ENCODE measurements around the gene MICB. TPM values are rescaled to one million over a fixed set of nuclear protein-coding genes. Genes with fewer than 3 reads are reported as not detected.
"Not testable (repeated sequence)": the region's sequence is repeated elsewhere in the genome, so short reads cannot be mapped to it uniquely, and the experiment has no call there.

The MICB gene
- total and polyA plus RNA-seq, 9 donors, result 0.39 to 1.4 (median 0.97) TPM

DNA sequence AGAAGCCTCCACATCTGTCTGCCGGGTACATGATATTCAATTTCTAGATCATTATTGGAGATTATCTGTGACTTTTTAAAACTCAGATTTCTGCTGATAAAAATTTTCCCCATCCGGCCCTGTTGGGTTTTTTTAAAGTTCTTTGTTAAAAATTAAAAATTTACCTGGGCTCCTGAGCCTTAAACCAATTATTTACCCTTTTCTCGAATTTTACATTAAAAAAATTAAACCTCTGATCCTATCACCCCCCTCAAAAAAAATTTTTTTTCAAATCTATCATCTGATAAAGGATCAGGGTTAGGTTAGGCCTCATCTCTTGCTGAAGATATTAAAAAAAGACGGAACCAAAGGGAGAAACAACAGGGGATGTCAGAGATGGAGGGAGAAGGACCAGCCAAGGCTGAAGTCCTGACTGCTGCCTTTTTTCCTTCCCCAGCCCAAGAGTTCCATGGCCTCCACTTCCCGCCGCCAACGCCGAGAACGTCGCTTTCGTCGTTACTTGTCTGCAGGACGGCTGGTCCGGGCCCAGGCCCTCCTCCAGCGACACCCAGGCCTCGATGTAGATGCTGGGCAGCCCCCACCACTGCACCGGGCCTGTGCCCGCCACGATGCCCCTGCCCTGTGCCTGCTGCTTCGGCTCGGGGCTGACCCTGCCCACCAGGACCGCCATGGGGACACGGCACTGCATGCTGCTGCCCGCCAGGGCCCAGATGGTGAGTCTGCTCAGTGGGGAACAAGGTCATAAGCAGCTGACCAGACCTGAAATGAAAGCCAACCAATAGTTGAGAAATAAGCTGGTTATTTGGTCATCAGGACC is 50.0 kb downstream of the MICB start:
- no peak for DNase-seq
- no peaks in the 10 kb centered on the region for H3K9me3 ChIP-seq (replicated peaks; ENCODE audit: control insufficient read depth, low read depth, low read length)
- H3K4me1 ChIP-seq (ENCODE audit: control insufficient read depth, insufficient read depth, low read length), result peaks cover 14% of the 10 kb centered on the region
- peak overlapping the region; percentile 66 for H3K27ac ChIP-seq (ENCODE audit: low read length)
- H3K36me3 ChIP-seq (ENCODE audit: control insufficient read depth, insufficient read depth, low read length), result peaks cover 25% of the 10 kb centered on the region
- WGBS (ENCODE audit: insufficient coverage), result 87% methylated on average over 21 of the region's 24 CpGs
- H3K4me3 ChIP-seq (ENCODE audit: low read length), result peak overlapping the region; percentile 33
- H3K27me3 ChIP-seq (ENCODE audit: control insufficient read depth, insufficient read depth, low read length), result no peaks in the 10 kb centered on the region

DNA sequence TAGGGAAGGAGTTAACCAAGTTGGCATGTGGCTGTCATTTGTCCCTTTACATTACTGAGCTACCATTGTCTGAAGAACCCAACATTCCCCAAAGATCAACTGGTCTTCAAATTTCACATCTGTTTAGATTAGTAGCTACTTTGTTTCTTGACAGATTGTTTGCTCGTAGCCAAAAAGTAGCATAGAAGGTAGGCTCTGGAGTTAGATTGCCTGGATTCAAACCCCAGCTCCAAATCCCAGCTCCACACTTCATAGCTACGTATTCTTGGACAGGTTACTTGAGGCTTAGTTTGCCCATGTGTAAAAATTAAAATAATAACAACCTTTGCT is 50.6 kb downstream of the MICB start:
- Histone ChIP-seq H3K36me3 (ENCODE audit: control insufficient read depth, insufficient read depth, low read length) (peaks cover 27% of the 10 kb centered on the region), H3K27ac (ENCODE audit: low read length) (no peak overlapping the region)

DNA sequence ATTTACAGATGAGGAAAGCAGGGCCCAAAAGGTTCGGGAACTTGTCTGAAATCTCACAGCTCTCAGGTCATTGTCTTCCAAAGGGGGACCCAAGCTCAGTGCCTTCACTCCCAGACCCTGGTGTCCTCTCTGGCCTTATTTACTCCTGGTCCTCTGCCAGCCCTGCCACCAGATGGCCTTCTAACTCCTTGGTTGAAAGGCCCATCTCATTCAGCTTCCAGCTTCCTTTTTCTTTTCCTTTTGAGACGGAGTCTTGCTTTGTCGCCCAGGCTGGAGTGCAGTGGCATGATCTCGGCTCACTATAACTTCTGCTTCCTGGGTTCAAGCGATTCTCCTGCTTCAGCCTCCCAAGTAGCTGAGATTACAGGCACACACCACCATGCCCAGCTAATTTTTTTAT is 53.4 kb downstream of the MICB start:
- not testable (repeated sequence) for H3K9me3 ChIP-seq (replicated peaks; ENCODE audit: control insufficient read depth, low read depth, low read length); H3K27ac ChIP-seq (ENCODE audit: low read length); H3K4me3 ChIP-seq (ENCODE audit: low read length); H3K4me1 ChIP-seq (ENCODE audit: control insufficient read depth, insufficient read depth, low read length); H3K27me3 ChIP-seq (ENCODE audit: control insufficient read depth, insufficient read depth, low read length)
- WGBS (ENCODE audit: insufficient coverage), result 58% methylated on average over 4 of the region's 5 CpGs
- DNase-seq, result peak; percentile 73
- H3K36me3 ChIP-seq (ENCODE audit: control insufficient read depth, insufficient read depth, low read length), result peaks cover 34% of the 10 kb centered on the region

More for the DNA sequence above, 50.6 kb downstream of the MICB start:
- peaks cover 12% of the 10 kb centered on the region for H3K4me1 ChIP-seq (ENCODE audit: control insufficient read depth, insufficient read depth, low read length)
- no peak for DNase-seq
- H3K27me3 ChIP-seq (ENCODE audit: control insufficient read depth, insufficient read depth, low read length), result no peaks in the 10 kb centered on the region
- H3K9me3 ChIP-seq (replicated peaks; ENCODE audit: control insufficient read depth, low read depth, low read length), result no peaks in the 10 kb centered on the region
- no CpG with 5 or more reads among the region's 2 CpGs for WGBS (ENCODE audit: insufficient coverage)
- H3K4me3 ChIP-seq (ENCODE audit: low read length), result no peak overlapping the region

DNA sequence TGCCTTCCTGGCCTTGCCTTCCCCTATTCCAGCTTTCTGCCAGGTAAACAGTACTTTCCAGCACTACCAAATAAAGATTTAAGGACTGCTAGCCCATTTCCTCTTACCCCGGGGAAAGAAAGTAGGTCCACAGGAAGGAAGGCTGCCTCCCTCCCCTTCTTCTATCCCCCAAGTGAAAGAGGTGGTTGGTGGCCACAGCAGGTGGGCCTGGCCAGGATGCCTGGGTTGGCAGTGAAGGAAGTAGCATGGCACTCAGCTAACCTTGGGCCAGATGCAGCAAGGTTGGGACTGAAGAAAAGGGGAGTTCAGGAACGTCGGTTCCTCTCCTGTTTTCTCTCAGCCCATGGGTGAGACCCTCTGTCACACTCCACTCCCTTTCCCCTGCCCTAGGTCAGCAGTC is 58.4 kb downstream of the MICB start:
- 70% methylated on average over 2 of the region's 3 CpGs for WGBS (ENCODE audit: insufficient coverage)
- Histone ChIP-seq H3K36me3 (ENCODE audit: control insufficient read depth, insufficient read depth, low read length) (peaks cover 49% of the 10 kb centered on the region), H3K27ac (ENCODE audit: low read length) (no peak overlapping the region), H3K4me1 (ENCODE audit: control insufficient read depth, insufficient read depth, low read length) (peaks cover 26% of the 10 kb centered on the region), H3K9me3 (replicated peaks; ENCODE audit: control insufficient read depth, low read depth, low read length) (no peaks in the 10 kb centered on the region), H3K27me3 (ENCODE audit: control insufficient read depth, insufficient read depth, low read length) (no peaks in the 10 kb centered on the region), H3K4me3 (ENCODE audit: low read length) (no peak overlapping the region)
- DNase-seq, result no peak

DNA sequence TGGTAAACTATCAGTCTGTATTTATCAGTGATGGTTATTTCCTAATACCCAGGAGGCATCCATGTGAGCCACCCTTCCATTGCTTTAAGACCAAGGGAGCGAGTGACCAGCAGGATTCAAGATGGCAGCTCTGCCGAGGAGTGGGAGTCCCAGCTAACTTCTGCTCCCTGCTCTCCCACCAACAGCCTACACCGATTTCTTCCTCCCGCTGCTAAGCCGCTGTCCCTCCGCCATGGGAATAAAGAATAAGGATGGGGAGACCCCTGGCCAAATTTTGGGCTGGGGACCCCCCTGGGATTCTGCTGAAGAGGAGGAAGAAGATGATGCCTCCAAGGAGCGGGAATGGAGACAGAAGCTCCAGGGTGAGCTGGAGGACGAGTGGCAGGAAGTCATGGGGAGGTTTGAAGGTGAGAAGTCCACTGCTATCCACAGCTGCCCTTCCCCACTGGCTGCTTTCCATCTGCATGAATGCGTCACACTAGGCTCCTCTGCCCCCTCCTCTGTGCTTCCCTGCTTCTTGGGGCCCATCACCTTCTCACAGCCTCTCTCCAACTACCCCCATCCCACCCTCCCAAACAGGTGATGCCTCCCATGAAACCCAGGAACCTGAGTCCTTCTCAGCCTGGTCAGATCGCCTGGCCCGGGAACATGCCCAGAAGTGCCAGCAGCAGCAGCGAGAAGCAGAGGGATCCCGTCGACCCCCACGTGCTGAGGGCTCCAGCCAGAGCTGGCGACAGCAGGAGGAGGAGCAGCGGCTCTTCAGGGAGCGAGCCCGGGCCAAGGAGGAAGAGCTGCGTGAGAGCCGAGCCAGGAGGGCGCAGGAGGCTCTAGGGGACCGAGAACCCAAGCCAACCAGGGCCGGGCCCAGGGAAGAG is 59.7 kb downstream of the MICB start:
- H3K4me3 ChIP-seq (ENCODE audit: low read length), result no peak overlapping the region
- H3K4me1 ChIP-seq (ENCODE audit: control insufficient read depth, insufficient read depth, low read length), result peaks cover 28% of the 10 kb centered on the region
- no peaks in the 10 kb centered on the region for H3K27me3 ChIP-seq (ENCODE audit: control insufficient read depth, insufficient read depth, low read length)
- DNase-seq, result no peak
- peak overlapping the region; percentile 35 for H3K27ac ChIP-seq (ENCODE audit: low read length)
- no peaks in the 10 kb centered on the region for H3K9me3 ChIP-seq (replicated peaks; ENCODE audit: control insufficient read depth, low read depth, low read length)
- WGBS (ENCODE audit: insufficient coverage), result 69% methylated on average over 17 of the region's 24 CpGs
- peaks cover 47% of the 10 kb centered on the region for H3K36me3 ChIP-seq (ENCODE audit: control insufficient read depth, insufficient read depth, low read length)

DNA sequence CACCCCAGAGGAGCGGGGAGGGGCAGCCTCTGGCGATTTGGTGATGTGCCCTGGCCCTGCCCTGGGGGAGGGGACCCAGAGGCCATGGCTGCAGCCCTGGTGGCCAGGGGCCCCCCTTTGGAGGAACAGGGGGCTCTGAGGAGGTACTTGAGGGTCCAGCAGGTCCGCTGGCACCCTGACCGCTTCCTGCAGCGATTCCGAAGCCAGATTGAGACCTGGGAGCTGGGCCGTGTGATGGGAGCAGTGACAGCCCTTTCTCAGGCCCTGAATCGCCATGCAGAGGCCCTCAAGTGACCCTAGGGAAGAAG is 60.3 kb downstream of the MICB start:
- Histone ChIP-seq H3K9me3 (replicated peaks; ENCODE audit: control insufficient read depth, low read depth, low read length) (no peaks in the 10 kb centered on the region), H3K4me1 (ENCODE audit: control insufficient read depth, insufficient read depth, low read length) (peaks cover 28% of the 10 kb centered on the region), H3K4me3 (ENCODE audit: low read length) (no peak overlapping the region), H3K27ac (ENCODE audit: low read length) (peak overlapping the region; percentile 35), H3K36me3 (ENCODE audit: control insufficient read depth, insufficient read depth, low read length) (peaks cover 43% of the 10 kb centered on the region), H3K27me3 (ENCODE audit: control insufficient read depth, insufficient read depth, low read length) (no peaks in the 10 kb centered on the region)
- DNase-seq, result no peak
- 88% methylated on average over 8 of the region's 8 CpGs for WGBS (ENCODE audit: insufficient coverage)

DNA sequence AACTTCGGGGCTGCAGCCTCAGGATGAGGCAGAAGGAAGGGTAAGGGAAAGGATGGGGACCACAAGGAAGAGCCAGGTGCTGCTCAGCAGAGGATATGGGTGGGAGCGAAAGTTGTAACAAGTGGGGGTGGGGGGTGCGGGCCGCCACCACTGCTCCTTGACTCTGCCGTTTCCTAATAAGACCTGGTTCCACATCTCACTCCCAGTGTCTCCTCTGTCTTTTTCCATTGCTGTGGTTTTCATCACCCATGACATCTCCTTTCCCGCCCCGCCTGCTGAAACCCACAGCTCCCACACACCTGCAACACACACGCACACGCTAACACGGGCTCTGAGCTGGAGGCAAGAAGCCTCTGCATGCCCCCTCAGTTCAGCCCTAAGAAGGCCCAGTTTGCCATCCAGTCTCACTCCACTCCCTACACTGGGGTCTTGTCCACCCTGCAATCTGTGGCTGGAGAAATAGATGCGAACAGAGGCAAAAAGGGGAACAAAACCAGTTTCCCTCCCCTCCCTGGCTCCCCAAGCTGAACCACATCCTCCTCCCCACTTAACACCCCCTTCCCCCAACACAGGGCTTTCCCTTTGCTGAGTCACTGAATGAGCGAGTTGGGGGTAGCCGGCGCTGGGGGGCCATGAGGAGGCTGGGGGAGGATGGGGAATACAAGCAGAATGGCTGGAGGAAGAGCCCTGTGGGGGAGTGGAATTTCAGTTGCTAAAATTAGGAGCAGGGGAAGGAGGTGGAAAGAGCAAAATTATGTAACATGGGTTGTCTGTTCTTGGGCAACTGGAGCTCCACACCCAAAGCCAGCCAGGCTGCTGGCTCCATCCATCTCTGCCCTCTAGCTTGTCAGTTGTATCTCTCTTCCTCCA is 60.9 kb downstream of the MICB start:
- peak overlapping the region; percentile 82 for H3K27ac ChIP-seq (ENCODE audit: low read length)
- no peaks in the 10 kb centered on the region for H3K9me3 ChIP-seq (replicated peaks; ENCODE audit: control insufficient read depth, low read depth, low read length)
- 86% methylated on average over 8 of the region's 14 CpGs for WGBS (ENCODE audit: insufficient coverage)
- H3K4me1 ChIP-seq (ENCODE audit: control insufficient read depth, insufficient read depth, low read length), result peaks cover 28% of the 10 kb centered on the region
- H3K27me3 ChIP-seq (ENCODE audit: control insufficient read depth, insufficient read depth, low read length), result no peaks in the 10 kb centered on the region
- no peak overlapping the region for H3K4me3 ChIP-seq (ENCODE audit: low read length)
- peak; percentile 74 for DNase-seq
- H3K36me3 ChIP-seq (ENCODE audit: control insufficient read depth, insufficient read depth, low read length), result peaks cover 42% of the 10 kb centered on the region

DNA sequence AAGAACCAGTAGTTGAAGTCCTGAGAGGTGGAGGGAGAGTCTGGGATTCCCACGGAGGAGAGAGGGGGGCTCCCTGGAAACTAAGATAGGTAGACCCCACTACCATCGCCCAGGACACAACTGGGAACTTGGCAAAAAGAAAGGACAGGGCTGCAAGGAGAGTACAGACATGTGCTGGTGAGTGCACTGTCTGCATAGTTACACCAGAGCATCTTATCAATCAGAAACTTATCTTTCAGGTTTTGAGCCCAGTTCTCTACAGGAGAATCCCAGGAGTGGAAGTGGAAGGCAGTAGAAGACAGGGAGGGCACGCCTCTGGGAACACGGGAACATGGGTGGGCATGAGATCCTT is 61.6 kb downstream of the MICB start:
- H3K4me1 ChIP-seq (ENCODE audit: control insufficient read depth, insufficient read depth, low read length), result peaks cover 28% of the 10 kb centered on the region
- no peak overlapping the region for H3K4me3 ChIP-seq (ENCODE audit: low read length)
- WGBS (ENCODE audit: insufficient coverage), result 91% methylated on average over 3 of the region's 4 CpGs

DNA sequence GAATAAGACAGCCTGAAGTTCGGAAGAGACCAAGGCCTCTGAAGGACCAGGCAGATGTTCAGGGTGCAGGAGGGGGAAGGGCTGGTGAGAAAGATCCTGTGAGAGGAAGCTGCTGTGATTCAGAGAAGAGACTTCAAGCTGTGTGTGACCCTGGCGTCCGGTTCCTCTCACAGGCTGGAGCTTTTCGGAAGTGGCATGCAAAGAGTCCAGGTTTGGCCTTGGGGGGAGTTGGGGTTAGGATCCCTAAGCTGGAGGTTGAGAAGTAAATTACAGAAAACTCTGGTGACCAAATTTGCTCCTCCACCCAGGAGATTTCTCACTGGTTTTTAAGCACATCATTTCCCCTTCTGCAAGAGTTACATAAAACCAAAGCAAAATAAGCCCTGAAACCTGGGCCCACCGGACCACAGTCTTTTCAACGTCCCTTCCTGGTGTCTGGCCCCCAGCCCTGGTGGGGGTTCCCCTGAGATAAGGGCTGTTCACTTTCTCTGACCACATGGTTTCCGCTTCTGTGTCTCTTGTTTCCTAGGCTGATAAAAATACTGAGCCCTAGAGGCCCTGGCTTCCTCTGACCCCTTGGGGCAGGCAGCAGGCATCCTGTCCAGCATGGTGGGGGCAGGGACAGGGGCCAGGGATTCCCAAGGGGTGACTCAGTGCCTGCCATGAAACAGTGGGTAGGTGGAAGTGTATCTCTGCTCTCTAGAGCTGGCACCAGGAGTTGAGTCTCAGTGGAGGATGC is 62.2 kb downstream of the MICB start:
- H3K27ac ChIP-seq (ENCODE audit: low read length), result peak overlapping the region; percentile 82
- H3K36me3 ChIP-seq (ENCODE audit: control insufficient read depth, insufficient read depth, low read length), result peaks cover 42% of the 10 kb centered on the region
- no peak overlapping the region for H3K4me3 ChIP-seq (ENCODE audit: low read length)
- WGBS (ENCODE audit: insufficient coverage), result 59% methylated on average over 6 of the region's 7 CpGs
- peak; percentile 77 for DNase-seq
- H3K27me3 ChIP-seq (ENCODE audit: control insufficient read depth, insufficient read depth, low read length), result no peaks in the 10 kb centered on the region
- peaks cover 28% of the 10 kb centered on the region for H3K4me1 ChIP-seq (ENCODE audit: control insufficient read depth, insufficient read depth, low read length)
- H3K9me3 ChIP-seq (replicated peaks; ENCODE audit: control insufficient read depth, low read depth, low read length), result no peaks in the 10 kb centered on the region

More for the DNA sequence above, 61.6 kb downstream of the MICB start:
- H3K27ac ChIP-seq (ENCODE audit: low read length), result peak overlapping the region; percentile 82
- DNase-seq, result no peak
- peaks cover 42% of the 10 kb centered on the region for H3K36me3 ChIP-seq (ENCODE audit: control insufficient read depth, insufficient read depth, low read length)
- no peaks in the 10 kb centered on the region for H3K27me3 ChIP-seq (ENCODE audit: control insufficient read depth, insufficient read depth, low read length)
- no peaks in the 10 kb centered on the region for H3K9me3 ChIP-seq (replicated peaks; ENCODE audit: control insufficient read depth, low read depth, low read length)

Measured in muscle of leg (tissue), 11 donors.